GOT3 (cell line): ENCODE measurements around the gene SUPT20HL1.
"Not testable (repeated sequence)": the region's sequence is repeated elsewhere in the genome, so short reads cannot be mapped to it uniquely, and the experiment has no call there.

Experiments
- DNase-seq: peaks from one replicate; lab custom pipeline; 2025; ENCODE audit warnings: mixed read lengths; lab: John Stamatoyannopoulos, UW

The SUPT20HL1 gene

DNA sequence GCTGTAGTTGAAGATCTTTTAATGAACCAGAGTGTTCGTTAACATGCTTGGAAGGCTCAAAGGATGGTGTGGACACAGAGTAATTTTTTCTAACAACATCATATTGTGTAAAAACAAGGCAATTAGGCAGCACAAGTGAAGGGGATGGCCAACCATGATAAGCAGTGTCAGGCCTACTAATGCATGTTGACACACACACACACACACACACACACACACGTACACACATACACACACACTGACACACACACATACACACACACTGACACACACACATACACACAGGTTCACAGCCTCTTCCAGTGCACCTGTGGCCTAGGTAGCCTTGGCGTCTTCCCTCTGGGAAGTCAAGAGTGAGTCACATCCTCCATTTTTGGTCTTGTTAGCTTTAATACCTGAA, at the start of gene SUPT20HL1:
Gene SUPT20HL1 (plus strand): TSS at position 368 of the 400 bp plus-strand sequence. CDS start 2,122 bp downstream, outside the sequence.
- no peak for DNase-seq

DNA sequence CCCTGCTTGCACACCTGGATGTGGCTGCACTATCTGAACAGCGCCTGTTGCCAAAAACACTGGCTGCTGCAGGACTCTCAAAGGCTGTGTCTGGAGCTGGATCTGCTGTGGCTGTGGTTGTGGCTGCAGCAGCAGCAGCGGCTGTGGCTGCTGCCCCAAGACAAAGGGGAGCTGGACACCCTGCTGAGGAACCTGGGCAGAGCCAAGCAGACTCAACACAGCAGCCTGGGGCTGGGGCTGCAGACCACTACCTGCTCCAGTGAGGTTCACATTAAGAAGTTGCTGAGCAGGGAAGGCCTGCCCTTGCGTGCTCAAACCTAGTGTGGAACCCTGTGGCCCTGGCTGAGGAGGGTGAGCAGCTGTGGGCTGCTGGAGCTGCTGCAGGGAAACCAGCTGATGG, 49.5 kb upstream of the SUPT20HL1 start:
- DNase-seq: not testable (repeated sequence)

DNA sequence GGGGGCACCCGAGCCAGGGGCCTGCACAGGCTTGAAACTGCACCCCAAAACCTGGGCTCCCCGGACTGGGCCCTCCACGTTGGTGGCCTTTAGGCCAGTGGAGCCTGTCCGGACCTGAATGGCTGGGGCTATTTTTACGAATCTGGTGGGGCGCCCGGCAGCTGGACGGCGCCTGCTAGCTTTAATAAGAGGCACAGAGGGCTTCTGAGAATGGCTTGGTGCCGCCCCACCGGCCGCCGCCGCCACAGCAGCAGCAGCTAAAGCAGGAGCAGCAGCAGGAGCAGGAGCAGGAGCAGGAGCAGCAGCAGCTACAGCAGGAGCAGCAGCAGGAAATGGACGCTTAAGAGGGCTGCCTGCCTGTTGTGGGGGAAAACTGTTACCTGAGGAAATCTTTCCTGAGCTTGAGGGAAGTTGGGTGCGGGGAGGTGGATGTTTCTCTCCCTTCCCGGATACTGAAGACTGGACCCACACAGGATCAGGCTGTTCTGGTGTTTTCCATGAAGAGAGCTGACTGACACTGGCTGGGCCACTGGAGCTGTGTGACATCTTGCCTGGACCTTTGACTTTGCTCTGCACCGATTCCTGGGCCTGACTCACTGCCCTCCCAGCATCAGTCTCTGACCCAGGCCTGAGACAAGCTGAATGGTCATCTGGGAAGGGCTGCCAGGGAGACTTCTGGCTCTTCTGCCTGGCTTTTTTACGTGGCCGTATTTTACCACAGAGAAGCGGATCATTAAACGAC, 48.8 kb upstream of the SUPT20HL1 start:
- DNase-seq: not testable (repeated sequence)

- not testable (repeated sequence) for DNase-seq
Observed at GRCh38 chrX:24312249-24312607, 48.2 kb upstream of the SUPT20HL1 start.

GRCh38 chrX:24314019-24314635, 46.3 kb upstream of the SUPT20HL1 start, which contains the start of gene SUPT20HL2:
Gene SUPT20HL2 (minus strand): TSS chrX:24314069. CDS start chrX:24313315, 754 bp downstream.
- DNase-seq: no peak

DNA sequence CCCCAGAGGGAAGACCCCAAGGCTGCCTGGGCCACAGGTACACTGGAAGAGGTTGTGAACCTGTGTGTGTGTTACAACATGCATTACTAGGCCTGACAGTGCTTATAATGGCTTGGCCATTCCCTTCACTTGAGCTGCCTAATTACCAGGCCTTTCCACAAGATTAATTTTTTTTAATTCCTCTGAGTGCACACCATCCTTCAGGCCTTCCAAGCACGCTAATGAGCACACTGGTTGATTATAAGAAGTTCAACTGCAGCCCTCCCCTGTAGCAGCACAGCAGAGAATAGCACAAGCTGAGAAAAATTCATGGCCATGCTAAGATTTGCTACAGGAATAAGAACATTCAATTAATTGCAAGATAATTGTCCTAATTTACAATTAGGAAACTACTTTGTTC, 44.3 kb upstream of the SUPT20HL1 start:
- no peak for DNase-seq

DNA sequence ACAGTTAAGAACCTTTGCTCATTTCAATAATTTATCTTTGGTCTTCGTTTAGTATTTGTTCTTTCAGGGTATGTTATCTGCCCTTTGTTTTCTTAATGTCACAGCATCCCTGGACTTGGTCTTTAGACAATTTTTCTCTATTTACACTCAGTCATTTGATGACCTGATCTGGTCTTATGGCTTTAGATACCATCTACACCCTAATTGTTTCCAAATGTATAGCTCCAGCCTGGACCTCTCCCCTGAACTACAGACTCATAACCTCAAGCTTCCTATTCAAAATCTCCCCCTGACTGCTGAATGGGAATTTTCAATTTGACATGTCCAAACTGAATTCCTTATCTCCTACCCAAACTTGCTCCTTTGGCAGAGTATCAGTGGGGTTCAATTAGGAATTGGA, 42.9 kb upstream of the SUPT20HL1 start:
- DNase-seq: no peak

DNA sequence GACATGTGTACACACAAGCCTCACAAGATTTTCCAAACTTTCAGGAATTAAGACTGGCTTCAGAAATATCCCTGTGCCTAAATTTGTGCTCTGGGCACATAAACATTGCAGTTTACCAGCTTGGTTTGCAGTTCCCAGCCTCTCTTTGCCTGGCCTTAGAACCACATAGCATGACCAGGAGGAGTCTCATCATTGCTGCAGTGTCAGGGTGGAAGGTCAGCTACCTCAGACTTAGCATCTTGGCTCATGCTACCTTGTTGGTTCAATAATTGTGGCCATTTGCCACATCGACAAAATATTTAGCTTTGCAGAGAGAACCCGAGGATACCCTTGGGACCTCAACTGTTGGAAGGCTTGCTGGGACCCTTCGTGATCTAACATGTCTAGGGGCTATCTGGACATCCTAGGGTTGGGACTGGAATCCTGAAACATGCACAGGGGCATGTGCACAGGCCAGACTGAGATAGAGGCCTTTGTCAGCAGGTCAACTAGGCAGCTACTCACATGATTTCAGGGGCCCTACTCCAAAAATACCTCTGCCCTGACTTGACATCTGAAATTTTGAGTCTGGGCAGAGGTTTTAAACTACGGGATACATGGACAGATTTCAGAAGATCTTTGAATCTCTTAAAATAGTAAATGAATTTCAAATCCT, 38.6 kb upstream of the SUPT20HL1 start:
- no peak for DNase-seq

GRCh38 chrX:24325231-24325630, 35.2 kb upstream of the SUPT20HL1 start:
- DNase-seq: no peak

- no peak for DNase-seq
Observed at GRCh38 chrX:24332878-24333277, 27.6 kb upstream of the SUPT20HL1 start.

DNA sequence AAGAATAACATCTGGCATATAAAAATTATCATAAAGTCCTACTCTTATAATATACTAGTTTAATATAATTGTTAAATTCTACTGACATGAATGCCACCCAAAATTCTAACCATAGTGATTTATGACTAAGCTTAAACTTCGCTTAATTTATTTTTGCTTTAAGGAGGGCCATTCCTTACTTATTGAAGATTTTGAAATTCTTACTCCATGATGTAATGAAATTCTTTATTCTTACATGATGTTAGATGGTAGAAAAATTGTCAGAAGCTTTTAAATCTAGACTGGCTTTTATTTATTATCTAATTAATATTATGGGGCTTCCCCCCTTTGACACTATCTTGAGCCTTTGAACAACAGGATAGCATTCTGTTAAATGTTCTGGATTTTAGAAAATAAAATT, 27.1 kb upstream of the SUPT20HL1 start:
- DNase-seq: no peak

DNA sequence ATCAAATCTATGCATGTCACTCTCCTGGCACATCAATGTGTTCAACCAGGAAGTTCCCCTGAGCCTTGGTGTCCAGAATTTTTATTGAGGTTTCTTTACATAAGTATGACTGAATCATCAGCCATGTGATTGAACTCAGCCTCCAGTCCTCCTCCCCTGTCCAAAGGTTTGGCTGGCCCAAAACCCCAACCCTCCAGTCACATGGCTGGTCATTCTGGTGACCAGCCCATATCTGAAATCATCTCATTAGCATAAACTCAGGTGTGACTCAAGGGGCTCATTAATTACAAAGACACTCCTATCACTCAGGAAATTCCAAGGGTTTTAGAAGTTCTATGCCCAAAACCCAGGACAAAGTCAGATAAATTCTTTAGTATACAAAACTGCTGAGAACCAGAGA, 26.0 kb upstream of the SUPT20HL1 start:
- DNase-seq: no peak

GRCh38 chrX:24335871-24336270, 24.6 kb upstream of the SUPT20HL1 start:
- DNase-seq: no peak

DNA sequence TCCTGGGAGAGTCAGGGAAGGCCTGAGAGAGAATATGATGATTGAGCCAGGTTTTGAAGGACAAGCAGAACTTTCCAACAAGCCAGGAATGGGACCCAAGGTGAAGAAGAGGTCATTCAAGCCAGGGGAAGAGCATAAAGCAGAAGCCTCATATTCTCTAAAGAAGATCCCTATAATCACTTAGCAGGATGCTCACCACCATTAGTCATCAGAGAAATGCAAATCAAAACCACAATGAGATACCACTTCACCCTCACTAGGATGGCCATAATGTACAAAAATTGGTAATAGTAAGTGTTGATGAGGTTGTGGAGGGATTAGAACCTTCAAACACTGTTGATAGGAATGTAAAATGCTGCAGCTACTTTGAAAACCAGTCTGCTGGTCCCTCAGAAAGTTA, 20.5 kb upstream of the SUPT20HL1 start:
- DNase-seq: no peak

DNA sequence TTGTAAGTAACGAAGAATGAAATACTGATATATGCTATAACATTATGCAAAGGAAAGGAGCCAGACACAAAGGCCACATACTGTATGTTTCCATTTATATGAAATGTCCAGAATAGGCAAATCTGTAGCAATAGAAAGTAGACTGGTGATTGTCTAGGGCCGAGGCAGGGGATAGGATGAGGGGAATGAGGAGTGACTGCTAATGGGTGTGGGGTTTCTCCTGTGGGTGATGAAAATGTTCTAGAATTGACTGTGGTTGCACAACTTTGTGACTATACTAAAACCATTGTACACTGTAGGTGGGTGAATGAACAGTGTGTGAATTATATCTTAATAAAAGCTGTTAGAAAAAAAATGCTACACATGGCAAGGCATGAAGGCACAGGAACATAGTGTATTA, 19.9 kb upstream of the SUPT20HL1 start:
- no peak for DNase-seq

- DNase-seq: peak; percentile 3
Observed at GRCh38 chrX:24341795-24342194, 18.6 kb upstream of the SUPT20HL1 start.

GRCh38 chrX:24343719-24344118, 16.7 kb upstream of the SUPT20HL1 start:
- no peak for DNase-seq

GRCh38 chrX:24347881-24348280, 12.6 kb upstream of the SUPT20HL1 start:
- no peak for DNase-seq

DNA sequence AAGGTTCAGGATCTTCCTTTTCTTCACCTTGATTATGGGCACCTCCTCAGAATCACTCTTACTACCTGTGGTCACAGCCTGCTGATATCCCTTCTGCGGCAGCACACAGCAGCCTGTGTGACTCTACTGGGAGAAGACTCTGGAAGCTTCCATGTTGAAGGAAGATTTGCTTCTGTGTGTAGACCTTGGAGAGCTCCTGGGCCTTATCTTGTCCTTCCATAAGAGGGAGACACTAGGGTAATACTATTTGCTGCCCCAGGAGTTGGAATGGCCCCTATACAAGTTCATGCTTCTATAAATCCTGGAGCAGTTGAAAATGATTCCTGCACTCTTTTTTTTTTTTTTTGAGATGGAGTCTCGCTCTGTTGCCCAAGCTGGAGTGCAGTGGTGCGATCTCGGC, 10.2 kb upstream of the SUPT20HL1 start:
- no peak for DNase-seq

DNA sequence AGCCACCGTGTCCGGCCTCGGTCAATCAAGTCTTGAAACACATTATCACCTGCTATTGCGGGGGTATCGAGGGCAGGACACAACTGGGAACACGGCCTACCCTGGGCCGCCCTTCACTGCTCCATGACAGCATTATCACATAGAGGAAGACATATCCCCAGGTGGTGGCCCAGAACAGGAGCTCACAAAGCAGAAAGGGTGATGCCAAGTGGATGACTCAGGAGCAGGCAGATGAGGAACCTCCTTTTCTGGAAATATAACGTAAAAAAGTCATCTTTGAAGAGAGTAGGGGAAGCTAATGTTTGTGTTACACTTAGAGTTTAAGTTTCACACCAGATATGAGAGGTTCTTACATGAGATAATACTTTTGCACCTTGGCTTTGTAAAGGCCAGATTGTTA, 5.3 kb upstream of the SUPT20HL1 start:
- DNase-seq: no peak

- DNase-seq: no peak
Observed at GRCh38 chrX:24357106-24357505, 3.3 kb upstream of the SUPT20HL1 start.

DNA sequence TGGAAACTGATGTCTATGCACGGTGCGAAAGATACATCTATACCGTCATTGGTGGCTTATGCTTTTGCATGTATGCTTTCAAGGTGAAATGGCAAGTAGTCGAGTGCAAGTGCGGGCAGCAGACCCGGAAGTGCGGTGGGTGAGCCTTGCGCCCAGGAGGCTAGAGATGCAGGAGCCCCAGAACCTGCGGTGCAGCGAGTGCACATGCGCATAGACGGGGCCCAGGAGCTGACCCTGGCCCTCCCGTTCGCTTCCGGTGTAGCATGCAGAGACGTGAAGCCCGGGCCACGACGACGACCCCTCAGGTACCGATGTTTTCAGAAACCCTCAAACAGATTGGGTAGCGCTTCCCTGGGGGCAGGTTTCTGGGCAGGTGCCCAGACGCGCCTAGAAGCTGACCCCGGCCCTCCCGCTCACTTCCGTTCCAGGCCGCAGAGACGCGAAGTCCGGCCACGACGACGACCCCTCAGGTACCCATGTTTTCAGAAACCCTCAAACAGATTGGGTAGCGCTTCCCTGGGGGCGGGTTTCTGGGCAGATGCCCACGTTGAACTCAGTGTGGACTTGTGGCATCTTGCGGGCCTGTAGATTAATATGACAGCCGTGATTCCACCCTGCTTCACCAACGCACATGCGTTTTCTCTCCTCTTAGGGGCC, 1.8 kb downstream of the SUPT20HL1 start:
- not testable (repeated sequence) for DNase-seq
